ENCODE measurements around the gene LCAT.

- TF ChIP-seq EP300 (IDR thresholded peaks at IDR 0.05), result no peak
- TF ChIP-seq, protein P1, sequence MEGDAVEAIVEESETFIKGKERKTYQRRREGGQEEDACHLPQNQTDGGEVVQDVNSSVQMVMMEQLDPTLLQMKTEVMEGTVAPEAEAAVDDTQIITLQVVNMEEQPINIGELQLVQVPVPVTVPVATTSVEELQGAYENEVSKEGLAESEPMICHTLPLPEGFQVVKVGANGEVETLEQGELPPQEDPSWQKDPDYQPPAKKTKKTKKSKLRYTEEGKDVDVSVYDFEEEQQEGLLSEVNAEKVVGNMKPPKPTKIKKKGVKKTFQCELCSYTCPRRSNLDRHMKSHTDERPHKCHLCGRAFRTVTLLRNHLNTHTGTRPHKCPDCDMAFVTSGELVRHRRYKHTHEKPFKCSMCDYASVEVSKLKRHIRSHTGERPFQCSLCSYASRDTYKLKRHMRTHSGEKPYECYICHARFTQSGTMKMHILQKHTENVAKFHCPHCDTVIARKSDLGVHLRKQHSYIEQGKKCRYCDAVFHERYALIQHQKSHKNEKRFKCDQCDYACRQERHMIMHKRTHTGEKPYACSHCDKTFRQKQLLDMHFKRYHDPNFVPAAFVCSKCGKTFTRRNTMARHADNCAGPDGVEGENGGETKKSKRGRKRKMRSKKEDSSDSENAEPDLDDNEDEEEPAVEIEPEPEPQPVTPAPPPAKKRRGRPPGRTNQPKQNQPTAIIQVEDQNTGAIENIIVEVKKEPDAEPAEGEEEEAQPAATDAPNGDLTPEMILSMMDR (IDR thresholded peaks at IDR 0.05), result no peak
These were observed 8.9 kb downstream of the LCAT start for GRCh38 chr16:67935101-67935401.

All from stomach (tissue), 4 donors.